ENCODE measurements around the gene MAGI2.

Gene MAGI2

DNA sequence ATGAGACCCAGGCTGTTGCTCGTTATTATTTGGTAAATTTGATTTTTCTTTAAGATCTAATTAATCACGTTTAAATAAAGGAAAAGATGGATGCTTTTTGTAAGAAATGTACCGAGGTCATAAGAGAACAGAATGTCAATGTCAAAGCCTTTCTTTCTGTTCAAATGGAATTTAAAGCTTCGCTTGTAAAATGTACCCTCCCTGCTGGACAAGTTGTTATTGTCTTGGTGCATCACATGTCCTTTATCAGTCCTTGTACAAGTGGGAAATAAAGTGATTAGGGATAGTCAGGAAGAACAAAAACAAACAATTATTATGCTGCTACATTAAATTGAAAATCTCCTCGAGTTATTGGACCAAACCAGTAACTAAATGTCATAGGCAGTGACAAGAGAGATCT lies 1291.7 kb downstream of the MAGI2 start:
- peaks cover 8% of the 10 kb centered on the region for H3K27me3 ChIP-seq (ENCODE audit: insufficient read depth, poor library complexity, severe bottlenecking)
- no peaks in the 10 kb centered on the region for H3K9me3 ChIP-seq (ENCODE audit: severe bottlenecking)
- no peaks in the 10 kb centered on the region for H3K36me3 ChIP-seq (ENCODE audit: low read depth)
- DNase-seq (ENCODE audit: low spot score) = no peak
- no peak for TF ChIP-seq CTCF (IDR thresholded peaks at IDR 0.05; ENCODE audit: poor library complexity, severe bottlenecking)
- no peaks in the 10 kb centered on the region for H3K4me1 ChIP-seq (ENCODE audit: insufficient read depth, poor library complexity, severe bottlenecking)
- no peak overlapping the region for H3K4me3 ChIP-seq (ENCODE audit: severe bottlenecking)
- ATAC-seq (ENCODE audit: low read depth) = no peak
- no peak overlapping the region for H3K27ac ChIP-seq (ENCODE audit: poor library complexity, severe bottlenecking)

DNA sequence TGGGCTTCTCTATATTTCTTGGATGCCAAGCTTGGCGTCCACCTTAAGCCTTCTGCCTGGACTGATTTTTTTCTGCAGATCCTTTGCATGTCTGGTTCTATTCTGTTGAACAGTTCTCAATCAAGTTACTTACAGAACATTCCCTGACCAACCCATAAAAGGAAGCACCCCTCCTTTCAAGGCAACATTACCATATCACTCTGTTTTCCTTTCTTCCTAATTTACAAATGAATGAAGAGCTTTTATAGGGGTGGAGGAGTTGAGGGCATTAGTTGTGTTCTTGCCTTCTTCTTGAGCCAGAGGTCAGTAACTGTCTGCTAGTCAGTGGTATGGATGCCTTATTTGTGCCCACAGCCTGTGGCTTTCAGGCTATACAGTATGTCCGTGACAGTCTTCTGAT lies 1293.9 kb downstream of the MAGI2 start:
- H3K27ac ChIP-seq (ENCODE audit: poor library complexity, severe bottlenecking) = no peak overlapping the region
- peaks cover 6% of the 10 kb centered on the region for H3K27me3 ChIP-seq (ENCODE audit: insufficient read depth, poor library complexity, severe bottlenecking)

DNA sequence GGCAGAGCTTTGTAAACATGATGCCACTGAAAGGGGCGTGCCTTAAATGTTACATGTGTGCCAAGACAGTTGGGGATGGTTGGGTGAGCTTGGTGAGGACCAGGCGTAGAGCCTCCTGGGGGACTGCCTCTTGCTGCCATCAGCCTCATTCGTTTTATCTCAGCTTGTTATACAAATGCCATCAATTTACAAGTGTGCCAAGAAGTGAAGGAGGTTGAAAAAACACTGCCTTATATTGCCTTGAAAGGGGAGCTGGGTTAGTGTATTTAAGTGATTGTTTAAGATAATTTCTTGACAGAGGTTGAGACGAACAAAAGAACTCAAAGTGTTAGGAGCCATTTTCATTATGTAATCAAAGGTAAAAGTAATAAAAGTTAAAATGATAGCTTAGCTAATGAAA lies 1300.2 kb downstream of the MAGI2 start:
- TF ChIP-seq CTCF (IDR thresholded peaks at IDR 0.05; ENCODE audit: poor library complexity, severe bottlenecking) = no peak
- no peaks in the 10 kb centered on the region for H3K4me1 ChIP-seq (ENCODE audit: insufficient read depth, poor library complexity, severe bottlenecking)
- no peaks in the 10 kb centered on the region for H3K36me3 ChIP-seq (ENCODE audit: low read depth)
- no peaks in the 10 kb centered on the region for H3K9me3 ChIP-seq (ENCODE audit: severe bottlenecking)
- DNase-seq (ENCODE audit: low spot score) (no peak), ATAC-seq (ENCODE audit: low read depth) (no peak)
- H3K27ac ChIP-seq (ENCODE audit: poor library complexity, severe bottlenecking) = no peak overlapping the region
- no peaks in the 10 kb centered on the region for H3K27me3 ChIP-seq (ENCODE audit: insufficient read depth, poor library complexity, severe bottlenecking)
- no peak overlapping the region for H3K4me3 ChIP-seq (ENCODE audit: severe bottlenecking)

More for the DNA sequence above, 1293.9 kb downstream of the MAGI2 start:
- no peak overlapping the region for H3K4me3 ChIP-seq (ENCODE audit: severe bottlenecking)
- no peaks in the 10 kb centered on the region for H3K4me1 ChIP-seq (ENCODE audit: insufficient read depth, poor library complexity, severe bottlenecking)
- ATAC-seq (ENCODE audit: low read depth) (no peak), DNase-seq (ENCODE audit: low spot score) (no peak)
- TF ChIP-seq CTCF (IDR thresholded peaks at IDR 0.05; ENCODE audit: poor library complexity, severe bottlenecking) = no peak
- H3K36me3 ChIP-seq (ENCODE audit: low read depth) = no peaks in the 10 kb centered on the region
- H3K9me3 ChIP-seq (ENCODE audit: severe bottlenecking) = no peaks in the 10 kb centered on the region

DNA sequence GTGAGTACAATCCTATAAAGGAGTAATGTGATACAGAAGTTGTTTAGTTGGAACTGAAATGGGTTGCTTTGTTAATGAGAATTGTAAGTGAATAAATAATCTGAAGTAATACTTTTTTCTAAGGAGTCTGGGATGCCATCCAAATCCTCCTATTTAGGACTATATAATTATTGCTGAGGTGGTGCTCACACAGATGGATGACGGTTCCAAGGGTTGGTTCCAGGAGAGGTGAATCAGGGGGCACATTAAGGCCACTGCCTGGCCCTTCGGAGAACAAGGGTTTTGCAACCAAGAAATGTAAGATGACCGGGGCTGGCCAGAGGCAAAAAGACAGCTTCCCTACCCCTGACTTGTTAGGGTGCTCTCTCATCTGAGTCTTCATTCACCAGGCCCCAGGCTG lies 1302.2 kb downstream of the MAGI2 start:
- TF ChIP-seq CTCF (IDR thresholded peaks at IDR 0.05; ENCODE audit: poor library complexity, severe bottlenecking) = no peak
- 0 out of 3 replicates have a peak, but pooled peaks have one; percentile 19 for ATAC-seq (ENCODE audit: low read depth)

GRCh38 chr7:78149787-78150186 lies 1303.7 kb downstream of the MAGI2 start:
- Histone ChIP-seq H3K4me3 (ENCODE audit: severe bottlenecking) (no peak overlapping the region), H3K36me3 (ENCODE audit: low read depth) (no peaks in the 10 kb centered on the region), H3K4me1 (ENCODE audit: insufficient read depth, poor library complexity, severe bottlenecking) (no peaks in the 10 kb centered on the region), H3K27me3 (ENCODE audit: insufficient read depth, poor library complexity, severe bottlenecking) (no peaks in the 10 kb centered on the region), H3K9me3 (ENCODE audit: severe bottlenecking) (no peaks in the 10 kb centered on the region), H3K27ac (ENCODE audit: poor library complexity, severe bottlenecking) (no peak overlapping the region)
- no peak for ATAC-seq (ENCODE audit: low read depth)
- DNase-seq (ENCODE audit: low spot score) = no peak
- no peak for TF ChIP-seq CTCF (IDR thresholded peaks at IDR 0.05; ENCODE audit: poor library complexity, severe bottlenecking)

More for the DNA sequence above, 1302.2 kb downstream of the MAGI2 start:
- H3K27me3 ChIP-seq (ENCODE audit: insufficient read depth, poor library complexity, severe bottlenecking) = no peaks in the 10 kb centered on the region
- no peak overlapping the region for H3K27ac ChIP-seq (ENCODE audit: poor library complexity, severe bottlenecking)
- H3K36me3 ChIP-seq (ENCODE audit: low read depth) = no peaks in the 10 kb centered on the region
- no peaks in the 10 kb centered on the region for H3K9me3 ChIP-seq (ENCODE audit: severe bottlenecking)
- H3K4me1 ChIP-seq (ENCODE audit: insufficient read depth, poor library complexity, severe bottlenecking) = no peaks in the 10 kb centered on the region
- no peak for DNase-seq (ENCODE audit: low spot score)
- no peak overlapping the region for H3K4me3 ChIP-seq (ENCODE audit: severe bottlenecking)
